HG02623 (cell line): ENCODE data around the gene TMEM256.
"Not testable (repeated sequence)": the region's sequence is repeated elsewhere in the genome, so short reads cannot be mapped to it uniquely, and the experiment has no call there.

Experiments used
- ATAC-seq: cut with Tn5 transposase; IDR thresholded peaks from one replicate; pipeline ENCODE4 v1.9.1; 2021; ENCODE audit warnings: moderate library complexity; ENCODE audit not compliant: unreplicated experiment

Gene TMEM256

DNA sequence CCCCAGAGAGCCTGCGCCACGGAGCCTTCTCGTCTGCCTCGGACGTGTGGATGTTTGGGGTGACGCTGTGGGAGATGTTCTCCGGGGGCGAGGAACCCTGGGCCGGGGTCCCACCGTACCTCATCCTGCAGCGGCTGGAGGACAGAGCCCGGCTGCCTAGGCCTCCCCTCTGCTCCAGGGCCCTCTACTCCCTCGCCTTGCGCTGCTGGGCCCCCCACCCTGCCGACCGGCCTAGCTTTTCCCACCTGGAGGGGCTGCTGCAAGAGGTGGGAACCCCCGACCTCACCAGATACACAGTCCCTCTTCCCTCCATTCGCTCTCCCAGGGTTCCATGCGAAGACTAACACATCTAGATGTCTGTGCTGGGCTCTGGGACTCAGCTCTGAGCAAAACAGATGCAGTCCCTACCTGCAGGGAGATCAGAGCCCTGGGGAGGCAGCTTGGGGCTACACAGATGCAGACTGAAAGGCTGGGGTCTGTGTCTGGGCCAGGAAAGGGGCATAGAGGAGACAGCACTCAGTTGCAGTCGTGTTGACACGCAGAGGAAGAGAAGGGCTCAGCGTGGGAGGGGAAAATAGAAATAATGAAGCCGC is 19.3 kb downstream of the TMEM256 start:
- no peak for ATAC-seq

DNA sequence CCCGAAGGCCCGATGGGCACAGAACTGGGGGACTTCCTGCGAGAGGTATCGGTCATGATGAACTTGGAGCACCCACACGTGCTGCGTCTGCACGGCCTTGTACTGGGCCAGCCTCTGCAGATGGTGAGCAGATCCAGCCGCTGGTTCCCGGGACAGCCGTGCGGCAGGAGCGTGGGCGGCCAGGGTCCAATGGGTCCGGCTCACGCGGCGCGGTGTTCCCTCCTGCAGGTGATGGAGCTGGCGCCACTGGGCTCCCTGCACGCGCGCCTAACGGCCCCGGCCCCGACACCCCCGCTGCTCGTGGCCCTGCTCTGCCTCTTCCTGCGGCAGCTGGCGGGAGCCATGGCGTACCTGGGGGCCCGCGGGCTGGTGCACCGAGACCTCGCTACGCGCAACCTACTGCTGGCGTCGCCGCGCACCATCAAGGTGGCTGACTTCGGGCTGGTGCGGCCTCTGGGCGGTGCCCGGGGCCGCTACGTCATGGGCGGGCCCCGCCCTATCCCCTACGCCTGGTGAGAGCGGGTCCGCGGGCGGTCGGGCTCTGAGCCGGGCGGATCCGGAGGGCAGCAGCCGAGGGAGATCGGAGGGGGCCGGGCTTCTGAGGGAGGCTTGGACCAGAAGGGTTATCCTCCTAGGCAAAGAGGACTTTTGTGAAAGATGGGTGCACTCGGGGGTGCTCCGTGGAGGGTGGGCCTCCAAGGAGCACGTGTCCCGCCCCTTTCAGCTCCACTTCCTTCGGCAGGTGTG is 20.0 kb downstream of the TMEM256 start:
- ATAC-seq = peak; percentile 70

DNA sequence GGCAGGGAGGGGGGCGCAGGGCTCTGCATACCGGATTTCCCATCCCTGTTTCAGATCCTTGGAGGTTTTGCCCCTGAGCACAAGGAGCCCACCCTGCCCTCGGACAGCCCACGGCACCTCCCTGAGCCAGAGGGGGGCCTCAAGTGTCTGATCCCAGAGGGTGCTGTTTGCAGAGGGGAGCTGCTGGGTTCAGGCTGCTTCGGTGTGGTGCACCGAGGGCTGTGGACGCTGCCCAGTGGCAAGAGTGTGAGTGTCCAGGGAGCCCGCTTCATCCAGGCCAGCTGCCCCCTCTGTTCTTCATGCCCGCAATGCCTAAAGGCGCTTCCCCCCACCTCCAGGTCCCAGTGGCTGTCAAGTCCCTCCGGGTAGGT is 20.5 kb downstream of the TMEM256 start:
- ATAC-seq = no peak

DNA sequence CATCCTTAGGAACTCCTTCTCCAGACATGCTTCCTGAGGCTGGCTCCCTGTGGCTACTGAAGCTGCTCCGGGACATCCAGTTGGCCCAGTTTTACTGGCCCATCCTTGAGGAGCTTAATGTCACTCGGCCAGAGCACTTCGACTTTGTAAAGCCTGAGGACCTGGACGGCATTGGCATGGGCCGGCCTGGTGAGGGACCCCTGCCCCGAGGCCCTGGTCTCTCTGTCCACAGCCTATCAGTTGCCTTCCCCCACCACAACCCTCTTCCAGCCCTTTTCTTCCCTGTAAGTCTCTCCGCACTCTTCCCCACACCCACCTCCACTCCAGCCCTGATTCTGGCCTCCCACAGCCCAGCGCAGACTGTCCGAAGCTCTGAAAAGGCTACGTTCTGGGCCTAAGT is 21.0 kb downstream of the TMEM256 start:
- ATAC-seq = no peak

DNA sequence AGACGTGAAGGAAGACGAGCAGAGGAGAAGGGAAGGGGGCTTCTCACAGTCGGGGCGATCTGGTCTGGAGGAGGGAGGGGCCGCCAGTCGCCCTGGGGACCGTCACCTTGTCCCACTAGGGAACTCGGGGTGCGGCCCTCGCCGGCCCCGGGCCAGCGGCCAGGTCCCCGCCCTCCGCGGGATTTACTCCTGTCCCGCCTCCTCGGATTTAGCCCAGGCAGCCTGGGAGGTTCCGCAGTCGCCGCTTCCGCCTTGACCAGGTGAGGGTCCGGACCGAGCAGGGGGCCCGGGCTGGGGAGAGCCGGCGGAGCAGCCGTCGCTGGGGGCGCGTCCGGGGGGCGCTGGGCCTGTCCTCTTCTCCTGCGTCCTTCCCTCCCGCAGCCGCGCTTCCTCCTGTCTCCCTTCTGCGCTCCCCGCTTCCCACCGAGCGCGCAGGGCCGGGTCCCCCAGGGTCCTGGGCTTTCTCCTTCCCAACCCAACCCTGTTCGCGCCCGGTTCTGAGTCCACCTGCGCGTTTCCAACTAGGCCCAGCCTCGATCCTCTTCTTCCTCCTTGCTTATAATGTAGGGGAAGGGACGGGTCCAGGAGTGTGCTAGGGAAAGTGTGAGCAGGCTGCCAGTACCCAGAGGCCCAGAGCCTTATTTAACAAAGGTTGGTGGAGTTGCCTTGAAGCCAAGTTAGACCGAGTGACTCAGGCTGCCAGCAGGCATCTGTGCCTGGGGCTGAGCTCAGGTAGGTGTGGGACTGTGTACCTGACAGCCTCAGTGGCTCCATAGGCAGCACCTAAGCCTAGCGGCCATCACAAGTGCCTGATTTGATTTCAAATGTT is 22.8 kb downstream of the TMEM256 start, which contains the start of gene TNK1:
Gene TNK1 (plus strand): TSS at position 235 of the 829 bp plus-strand sequence. CDS start 1,838 bp downstream, outside the sequence.
- no peak for ATAC-seq

DNA sequence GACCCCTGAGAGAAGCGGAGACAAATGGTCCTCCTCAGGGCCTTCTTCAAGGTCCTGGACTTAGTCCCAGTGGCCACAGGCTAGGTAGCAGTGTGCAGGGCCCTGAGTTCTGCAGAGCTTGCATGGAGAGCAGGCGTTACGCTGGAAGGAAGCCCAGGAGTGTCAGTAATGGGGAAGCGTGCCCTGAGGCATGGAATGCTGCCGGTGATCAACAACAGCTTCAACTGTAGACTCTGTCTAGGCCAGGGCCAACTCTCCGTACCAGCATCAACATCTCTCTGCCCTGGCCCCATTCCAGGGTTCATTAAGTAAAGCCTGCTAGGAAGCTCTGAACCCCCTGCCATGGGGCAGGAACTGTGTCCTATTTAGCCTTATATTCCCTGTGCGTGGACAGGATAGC is 23.6 kb downstream of the TMEM256 start:
- no peak for ATAC-seq

DNA sequence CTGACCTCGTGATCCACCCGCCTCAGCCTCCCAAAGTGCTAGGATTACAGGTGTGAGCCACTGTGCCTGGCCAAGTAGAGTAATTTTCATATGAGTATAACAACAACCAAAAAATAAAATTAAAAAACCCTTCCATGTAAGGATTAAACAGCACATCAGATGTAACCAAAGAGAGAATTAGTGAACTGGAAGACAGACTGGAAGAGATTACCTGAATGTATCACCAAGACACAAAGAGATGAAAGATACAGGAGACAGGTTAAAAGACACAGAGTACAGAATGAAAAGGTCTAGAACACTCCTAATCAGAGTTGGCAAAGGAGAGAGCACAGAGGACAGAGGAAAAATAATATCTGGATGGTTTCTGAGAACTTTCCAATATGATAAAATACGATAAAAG is 24.8 kb downstream of the TMEM256 start:
- no peak for ATAC-seq

DNA sequence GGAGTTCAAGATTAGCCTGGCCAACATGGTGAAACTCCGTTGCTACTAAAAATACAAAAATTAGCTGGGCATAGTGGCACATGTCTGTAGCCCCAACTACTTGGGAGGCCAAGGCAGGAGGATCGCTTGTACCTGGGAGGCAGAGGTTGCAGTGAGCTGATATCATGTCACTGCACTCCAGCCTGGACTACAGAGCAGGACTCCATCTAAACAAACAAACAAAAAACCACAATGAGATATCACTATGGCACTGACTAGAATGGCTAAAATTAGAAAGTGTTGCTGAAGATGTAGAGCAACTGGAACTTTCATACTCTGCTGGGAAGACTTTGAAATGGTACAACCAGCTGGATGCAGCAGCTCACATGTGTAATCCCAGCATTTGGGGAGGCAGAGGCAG is 29.5 kb downstream of the TMEM256 start:
- no peak for ATAC-seq

DNA sequence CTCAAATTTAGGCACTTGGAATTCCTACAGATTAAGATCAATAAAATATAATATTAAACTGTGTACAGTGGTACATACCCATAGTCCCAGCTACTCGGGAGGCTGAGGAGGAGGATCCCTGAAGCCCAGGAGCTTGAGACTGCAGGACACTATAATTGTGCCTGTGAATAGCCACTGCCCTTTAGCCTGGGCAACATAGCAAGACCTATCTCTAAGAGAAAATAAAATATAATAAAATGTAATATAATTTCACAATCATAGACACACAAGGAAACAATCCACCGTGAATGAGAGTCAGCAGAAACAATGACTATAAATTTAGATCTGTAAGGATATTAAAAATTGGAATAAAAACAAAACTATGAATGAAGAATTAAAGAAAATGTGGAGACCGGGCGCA is 33.0 kb downstream of the TMEM256 start:
- no peak for ATAC-seq

DNA sequence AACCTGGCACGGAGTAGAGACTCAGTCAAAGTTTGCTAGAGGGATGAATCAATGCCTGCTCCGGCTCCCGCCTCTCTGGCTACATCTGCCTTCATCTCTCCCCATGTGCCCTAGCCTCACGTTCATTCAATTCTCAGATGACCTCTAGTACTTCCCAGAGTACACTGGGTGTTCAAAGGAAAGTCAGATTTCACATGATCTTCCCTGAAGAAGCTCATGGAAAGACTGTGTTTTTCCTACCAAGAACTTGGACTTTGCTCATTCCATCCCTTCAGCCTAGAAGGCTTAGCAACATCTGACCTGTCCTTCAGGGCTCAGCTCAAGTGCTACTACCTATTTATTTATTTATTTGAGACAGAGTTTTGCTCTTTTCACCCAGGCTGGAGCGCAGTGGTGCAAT is 34.1 kb downstream of the TMEM256 start:
- ATAC-seq = no peak

DNA sequence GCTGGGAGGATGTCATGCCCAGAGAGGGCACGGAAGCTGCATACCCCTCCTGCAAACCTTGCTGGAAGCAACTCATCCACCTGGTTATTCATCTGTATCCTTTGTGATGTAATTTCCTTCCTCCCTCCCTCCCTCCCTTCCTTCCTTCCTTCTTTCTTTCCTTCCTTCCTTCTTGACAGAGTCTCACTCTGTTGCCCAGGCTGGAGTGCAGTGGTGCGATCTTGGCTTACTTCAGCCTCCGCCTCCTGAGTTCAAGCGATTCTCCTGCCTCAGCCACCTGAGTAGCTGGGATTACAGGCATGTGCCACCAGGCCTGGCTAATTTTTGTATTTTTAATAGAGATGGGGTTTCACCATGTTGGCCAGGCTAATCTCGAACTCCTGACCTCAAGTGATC is 35.3 kb downstream of the TMEM256 start:
- ATAC-seq = not testable (repeated sequence)

DNA sequence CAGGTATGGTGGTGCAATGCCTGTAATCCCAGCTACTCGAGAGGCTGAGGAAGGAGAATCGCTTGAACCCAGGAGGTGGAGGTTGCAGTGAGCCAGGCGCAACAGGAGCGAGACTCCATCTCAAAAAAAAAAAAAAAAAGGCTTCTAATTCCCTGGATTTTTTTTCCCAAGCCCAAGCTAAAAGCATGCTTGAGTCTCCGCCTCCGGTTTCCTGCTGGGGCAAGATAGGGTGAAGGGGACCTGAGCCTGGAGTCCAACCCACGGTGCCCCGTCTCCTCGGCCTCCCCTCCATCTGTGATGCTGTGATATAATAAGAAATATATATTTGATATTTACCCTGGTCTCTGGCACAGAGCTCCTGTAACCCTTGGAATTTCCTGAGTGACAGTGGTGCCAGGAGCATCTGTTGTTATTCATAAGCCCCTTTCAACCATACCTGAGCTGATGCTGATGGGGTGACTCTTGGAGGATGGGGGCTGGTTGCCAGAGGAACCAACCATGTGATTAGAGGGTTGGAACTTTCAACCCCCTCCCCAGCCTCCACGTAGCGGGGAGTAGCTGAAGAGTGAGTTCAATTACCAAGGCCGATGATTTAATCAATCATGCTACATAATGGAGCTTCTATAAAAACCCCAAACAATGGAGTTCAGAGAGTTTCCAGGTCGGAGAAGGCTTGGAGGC is 35.8 kb downstream of the TMEM256 start:
- no peak for ATAC-seq

DNA sequence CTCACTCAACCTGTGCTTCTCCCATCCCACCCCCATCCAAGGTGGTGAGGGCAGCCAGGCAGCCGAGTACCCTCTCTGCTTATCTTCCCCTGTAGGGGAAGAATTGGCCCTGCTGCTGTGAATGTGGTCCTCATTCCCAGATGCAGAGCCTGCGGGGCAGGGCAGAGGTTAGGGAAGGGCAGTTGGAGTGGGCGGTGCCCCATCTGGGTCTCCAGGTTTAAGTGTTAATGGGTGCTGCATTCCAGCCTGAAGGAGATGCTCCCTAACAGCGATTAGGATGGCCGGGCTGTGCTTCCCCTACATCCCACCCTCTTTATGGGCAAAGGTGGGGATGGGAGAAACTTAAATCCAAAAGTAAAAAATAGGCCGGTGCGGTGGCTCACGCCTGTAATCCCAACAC is 36.8 kb downstream of the TMEM256 start:
- ATAC-seq = no peak

DNA sequence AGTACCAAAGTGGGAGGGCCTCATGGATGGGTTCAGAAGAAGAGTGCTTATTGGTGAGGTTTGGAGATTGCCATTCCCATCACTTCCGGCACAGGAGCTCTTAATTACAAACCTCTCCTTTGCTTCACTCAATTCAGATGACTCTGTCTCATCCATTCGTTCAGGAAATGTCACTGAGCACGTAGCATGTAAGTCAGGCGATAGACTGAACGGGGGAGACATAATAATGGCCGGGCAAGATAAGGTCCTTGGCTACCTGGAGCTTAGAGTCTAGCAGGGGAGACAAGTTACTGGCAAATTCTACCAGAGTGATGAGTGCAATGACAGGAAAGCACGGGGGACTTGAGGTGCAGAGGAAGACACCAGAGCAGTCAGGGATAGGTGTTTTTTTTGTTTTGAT is 37.9 kb downstream of the TMEM256 start:
- ATAC-seq = not testable (repeated sequence)

DNA sequence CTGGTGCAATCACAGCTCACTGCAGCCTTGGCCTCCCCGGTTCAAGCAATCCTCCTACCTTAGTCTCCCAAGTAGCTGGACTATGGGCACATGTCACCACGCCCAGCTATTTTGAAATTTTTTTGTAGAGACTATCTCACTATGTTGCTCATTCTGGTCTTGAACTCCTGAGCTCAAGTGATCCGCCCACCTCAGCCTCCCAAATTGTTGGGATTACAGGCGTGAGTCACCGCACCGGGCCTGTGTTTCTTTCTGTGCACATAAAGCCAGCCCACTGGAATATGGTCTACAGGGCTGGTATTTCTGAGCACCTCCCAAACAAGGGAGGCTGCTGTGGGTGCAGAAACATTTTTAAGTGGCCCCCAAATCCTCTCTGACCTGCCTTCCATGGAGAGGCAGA is 40.6 kb downstream of the TMEM256 start:
- ATAC-seq = no peak

DNA sequence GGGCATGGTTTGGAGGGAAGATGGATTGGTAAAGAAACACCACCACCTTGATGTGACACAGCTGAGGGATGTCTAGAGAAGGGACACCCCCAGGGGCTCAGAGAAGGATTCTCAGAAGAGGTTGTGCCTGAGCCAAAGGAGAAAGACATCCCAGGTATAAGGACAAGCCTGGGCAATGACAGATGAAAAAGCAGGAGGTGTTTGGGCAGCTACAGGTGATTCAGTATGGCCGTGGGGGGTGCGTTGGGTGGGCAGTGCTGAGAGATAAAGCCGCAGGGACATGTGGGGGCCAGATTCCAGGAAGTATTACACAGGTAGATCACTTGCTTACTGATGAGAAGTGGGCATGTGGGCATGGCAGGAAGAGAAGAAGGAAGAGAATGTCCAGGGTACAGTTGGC is 42.0 kb downstream of the TMEM256 start:
- no peak for ATAC-seq

DNA sequence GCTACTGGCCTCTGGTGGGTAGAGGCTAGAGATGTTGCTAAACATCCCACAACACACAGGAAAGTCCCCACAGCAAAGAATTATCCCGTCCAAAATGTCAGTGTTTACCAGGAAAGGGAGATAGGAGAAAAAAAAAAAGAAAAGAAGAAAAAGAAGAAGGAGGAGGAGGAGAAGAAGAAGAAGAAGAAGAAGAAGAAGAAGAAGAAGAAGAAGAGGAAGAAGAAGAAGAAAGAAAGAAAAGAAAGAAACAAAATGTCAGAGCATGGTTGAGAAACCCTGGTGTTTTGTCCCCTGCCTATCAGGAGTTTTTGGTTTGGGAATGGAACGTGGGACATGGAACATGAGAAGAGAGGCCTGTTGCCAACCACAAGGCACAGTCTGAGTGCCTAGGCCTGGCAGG is 46.5 kb downstream of the TMEM256 start:
- no peak for ATAC-seq

DNA sequence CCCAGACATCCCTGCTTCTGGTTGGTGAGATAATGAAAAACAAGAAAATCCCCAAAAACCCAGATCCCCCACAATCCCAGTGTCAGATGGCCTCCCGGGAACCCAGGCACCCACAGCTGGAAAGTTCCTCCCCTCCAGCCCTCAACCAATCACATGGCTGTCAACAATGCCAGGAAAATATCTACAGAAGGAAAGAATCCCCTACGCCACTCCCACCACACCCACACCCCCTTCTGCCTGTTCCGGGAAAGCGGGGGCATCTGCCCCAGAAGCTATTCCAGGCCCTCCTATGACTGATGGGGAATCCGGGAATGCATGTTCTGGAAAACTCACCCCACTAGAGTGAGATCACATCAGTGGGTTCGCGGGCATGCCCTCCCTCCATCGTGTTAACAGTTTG is 47.1 kb downstream of the TMEM256 start:
- ATAC-seq = no peak

DNA sequence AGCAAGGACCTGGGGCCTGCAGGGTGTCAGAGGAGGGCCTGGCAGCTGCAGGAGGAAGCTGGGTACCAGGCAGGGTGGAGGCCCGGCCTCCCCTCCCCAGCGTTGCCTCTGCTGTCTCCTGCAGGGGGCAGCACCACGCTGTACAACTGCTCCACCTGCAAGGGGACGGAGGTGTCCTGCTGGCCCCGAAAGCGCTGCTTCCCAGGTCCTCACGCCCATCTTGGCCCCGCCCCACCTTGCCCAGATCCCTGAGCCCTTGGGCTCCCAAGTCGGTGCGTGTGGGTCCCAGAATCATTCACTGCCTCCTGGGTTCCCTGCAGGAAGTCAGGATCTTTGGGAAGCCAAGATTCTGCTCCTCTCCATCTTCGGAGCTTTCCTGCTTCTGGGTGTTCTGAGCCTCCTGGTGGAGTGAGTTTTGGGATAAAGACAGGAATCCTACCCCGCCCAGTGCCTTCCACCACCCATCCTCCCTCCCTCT is 47.8 kb downstream of the TMEM256 start:
- no peak for ATAC-seq

DNA sequence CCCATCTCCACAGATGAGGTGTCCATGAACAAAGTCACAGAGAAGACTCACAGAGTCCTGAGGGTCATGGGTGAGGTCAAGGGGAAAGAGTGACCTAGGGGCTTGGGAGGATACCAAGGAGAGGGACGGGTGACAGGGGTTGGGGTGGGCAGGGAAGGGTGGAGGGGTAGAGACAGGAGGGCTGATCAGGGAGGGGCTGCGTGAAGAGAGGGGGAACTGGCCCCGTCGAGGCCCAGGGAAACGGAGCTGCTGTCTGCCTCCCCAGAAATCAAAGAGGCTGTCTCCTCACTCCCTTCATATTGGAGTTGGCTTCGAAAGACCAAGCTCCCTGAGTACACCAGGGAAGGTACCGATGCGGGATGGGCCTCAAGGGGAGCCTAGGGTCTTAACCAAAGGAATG is 48.3 kb downstream of the TMEM256 start:
- ATAC-seq = no peak

DNA sequence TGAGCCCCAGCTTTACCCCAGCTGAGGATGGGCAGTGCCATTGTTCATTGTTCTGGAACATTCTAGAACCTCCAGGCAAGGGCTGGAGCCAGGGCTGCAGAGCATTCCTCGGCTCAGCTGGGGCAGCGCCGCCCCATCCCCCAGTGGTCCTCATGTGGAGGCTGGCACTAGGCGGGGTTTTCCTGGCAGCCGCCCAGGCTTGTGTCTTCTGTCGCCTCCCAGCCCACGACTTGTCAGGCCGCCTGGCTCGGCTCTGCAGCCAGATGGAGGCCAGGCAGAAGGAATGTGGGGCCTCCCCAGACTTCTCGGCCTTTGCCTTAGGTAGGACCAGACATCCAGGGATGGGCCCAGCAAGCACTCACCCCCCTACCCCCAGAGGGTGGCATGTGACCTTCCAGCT is 48.8 kb downstream of the TMEM256 start, which contains the start of gene TMEM95:
Gene TMEM95 (plus strand): TSS at position 104 of the 400 bp plus-strand sequence. CDS start 49 bp downstream, at position 153.
- no peak for ATAC-seq
